Measurements from ENCODE around the gene CYP27A1. TPM values are rescaled to one million over a fixed set of nuclear protein-coding genes. Genes with fewer than 3 reads are reported as not detected.
"Not testable (repeated sequence)": the region's sequence is repeated elsewhere in the genome, so short reads cannot be mapped to it uniquely, and the experiment has no call there.

Gene CYP27A1
- total and polyA plus RNA-seq, 7 experiments from 2014 or later = 0.09 to 10.6 (median 3.0) TPM; not detected in 1

DNA sequence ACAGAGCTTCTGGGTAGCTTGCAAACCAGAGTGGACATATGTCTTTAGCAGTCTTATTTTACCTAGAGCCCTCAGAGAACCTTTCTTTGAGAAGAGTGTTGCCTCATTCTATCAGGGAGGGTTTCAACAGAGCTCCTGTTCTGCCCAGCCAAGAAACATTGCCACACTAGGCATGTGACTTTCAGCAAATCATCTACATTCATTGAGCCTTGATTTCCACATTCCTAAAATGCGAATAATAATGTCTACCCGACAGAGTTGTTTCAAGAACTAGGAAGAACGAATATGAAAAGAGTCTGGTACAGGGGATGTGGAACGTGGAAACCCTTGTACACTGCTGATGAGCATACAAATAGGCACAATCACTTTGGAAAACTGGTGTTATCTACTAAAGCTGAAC is 57.5 kb downstream of the CYP27A1 start:
- H3K4me3 ChIP-seq (ENCODE audit: low read length) = no peak overlapping the region
- CTCF ChIA-PET = no interaction called here
- POLR2A ChIA-PET = interaction anchor here (0.6 kb wide), 1 partner anchor 186 kb away, joined by 3 read pairs; no protein-coding TSS in a partner anchor
- Mint-ChIP-seq H3K27ac (no peak overlapping the region), H3K36me3 (peaks cover 0 to 14% (median 4%) of the 10 kb centered on the region in 5 donors), H3K27me3 (peaks cover 48 to 71% (median 54%) of the 10 kb centered on the region in 5 donors), H3K4me3 (no peak overlapping the region), H3K4me1 (peaks cover 0 to 1% (median 0%) of the 10 kb centered on the region in 7 donors), H3K9me3 (peaks cover 0 to 42% (median 16%) of the 10 kb centered on the region in 11 donors)
- intact Hi-C loops (cut with micrococcal nuclease) = no loop called here
- ATAC-seq (no peak), DNase-seq (no peak)
- no peaks in the 10 kb centered on the region for H3K36me3 ChIP-seq (ENCODE audit: control insufficient read depth in 2 of 3, insufficient read depth in 3 of 3, low read length in 3 of 3)
- H3K27ac ChIP-seq (ENCODE audit: low read depth, low read length) = no peak overlapping the region
- no peaks in the 10 kb centered on the region for H3K4me1 ChIP-seq (ENCODE audit: control insufficient read depth in 2 of 2, insufficient read depth in 2 of 2, low read length in 2 of 2)
- no peaks in the 10 kb centered on the region for H3K27me3 ChIP-seq (ENCODE audit: control insufficient read depth in 2 of 2, insufficient read depth in 2 of 2, low read length in 2 of 2)
- peaks cover 0 to 7% (median 0%) of the 10 kb centered on the region in 3 experiments for H3K9me3 ChIP-seq (ENCODE audit: control insufficient read depth in 2 of 3, low read length in 3 of 3)

DNA sequence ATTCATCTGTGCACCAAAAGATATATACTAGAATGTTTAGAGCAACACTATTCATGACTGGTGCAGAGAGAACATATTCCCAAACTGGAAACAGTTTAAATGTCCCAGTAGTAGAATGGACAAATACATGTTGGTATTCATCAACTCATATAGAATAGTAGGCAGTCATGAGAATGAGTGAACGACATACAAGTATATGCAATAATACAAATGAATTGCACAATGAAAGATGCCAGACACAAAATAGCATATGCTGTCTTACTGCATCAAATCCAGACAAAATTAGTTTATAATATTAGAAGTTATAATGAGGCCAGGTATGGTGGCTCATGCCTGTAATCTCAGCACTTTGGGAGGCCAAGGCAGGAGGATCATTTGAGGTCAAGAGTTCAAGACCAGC is 57.9 kb downstream of the CYP27A1 start:
- intact Hi-C loops (cut with micrococcal nuclease) = loop anchor here in 1 of 2 donors (10.0 kb wide), 1 partner anchor 535 kb away; no protein-coding TSS in a partner anchor
- Mint-ChIP-seq H3K4me3 (no peak overlapping the region), H3K36me3 (peaks cover 0 to 15% (median 4%) of the 10 kb centered on the region in 5 donors), H3K9me3 (peaks cover 0 to 44% (median 16%) of the 10 kb centered on the region in 11 donors), H3K4me1 (peaks cover 0 to 1% (median 0%) of the 10 kb centered on the region in 7 donors), H3K27me3 (peaks cover 47 to 71% (median 55%) of the 10 kb centered on the region in 5 donors), H3K27ac (no peak overlapping the region)
- Histone ChIP-seq H3K4me3 (ENCODE audit: low read length) (no peak overlapping the region), H3K36me3 (ENCODE audit: control insufficient read depth in 2 of 3, insufficient read depth in 3 of 3, low read length in 3 of 3) (no peaks in the 10 kb centered on the region), H3K27ac (ENCODE audit: low read depth, low read length) (no peak overlapping the region), H3K4me1 (ENCODE audit: control insufficient read depth in 2 of 2, insufficient read depth in 2 of 2, low read length in 2 of 2) (no peaks in the 10 kb centered on the region), H3K9me3 (ENCODE audit: control insufficient read depth in 2 of 3, low read length in 3 of 3) (peaks cover 0 to 7% (median 0%) of the 10 kb centered on the region in 3 experiments), H3K27me3 (ENCODE audit: control insufficient read depth in 2 of 2, insufficient read depth in 2 of 2, low read length in 2 of 2) (no peaks in the 10 kb centered on the region)
- ATAC-seq (no peak), DNase-seq (no peak)
- ChIA-PET POLR2A (no interaction called here), CTCF (interaction anchor here (0.6 kb wide), 1 partner anchor 57 kb away, joined by 3 read pairs; no protein-coding TSS in a partner anchor)

DNA sequence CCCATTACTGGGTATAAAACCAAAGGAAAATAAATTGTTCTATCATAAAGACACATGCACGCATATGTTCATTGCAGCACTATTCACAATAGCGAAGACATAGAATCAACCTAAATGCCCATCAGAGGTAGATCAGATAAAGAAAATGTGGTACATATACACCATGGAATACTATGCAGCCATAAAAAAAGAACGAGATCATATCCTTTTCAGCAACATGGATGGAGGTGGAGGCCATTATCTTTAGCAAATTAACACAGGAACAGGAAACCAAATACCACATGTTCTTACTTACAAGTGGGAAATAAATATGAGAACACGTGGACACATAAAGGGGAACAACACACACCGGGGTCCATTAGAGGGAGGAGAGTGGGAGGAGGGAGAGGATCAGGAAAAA is 62.4 kb downstream of the CYP27A1 start:
- CTCF ChIA-PET; H3K4me3 Mint-ChIP-seq; H3K9me3 ChIP-seq (ENCODE audit: control insufficient read depth in 2 of 3, low read length in 3 of 3): not testable (repeated sequence)

DNA sequence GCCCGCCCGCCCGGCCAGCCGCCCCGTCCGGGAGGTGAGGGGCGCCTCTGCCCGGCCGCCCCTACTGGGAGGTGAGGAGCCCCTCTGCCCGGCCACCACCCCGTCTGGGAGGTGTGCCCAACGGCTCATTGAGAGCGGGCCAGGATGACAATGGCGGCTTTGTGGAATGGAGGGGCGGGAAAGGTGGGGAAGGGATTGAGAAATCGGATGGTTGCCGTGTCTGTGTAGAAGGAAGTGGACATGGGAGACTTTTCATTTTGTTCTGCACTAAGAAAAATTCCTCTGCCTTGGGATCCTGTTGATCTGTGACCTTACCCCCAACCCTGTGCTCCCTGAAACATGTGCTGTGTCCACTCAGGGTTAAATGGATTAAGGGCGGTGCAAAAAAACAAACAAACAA is 65.0 kb downstream of the CYP27A1 start:
- H3K9me3 ChIP-seq (ENCODE audit: control insufficient read depth in 2 of 3, low read length in 3 of 3); H3K36me3 Mint-ChIP-seq; H3K27ac Mint-ChIP-seq; H3K4me3 Mint-ChIP-seq; H3K4me1 Mint-ChIP-seq; H3K27ac ChIP-seq (ENCODE audit: low read depth, low read length); H3K4me1 ChIP-seq (ENCODE audit: control insufficient read depth in 2 of 2, insufficient read depth in 2 of 2, low read length in 2 of 2); DNase-seq; ATAC-seq; H3K27me3 ChIP-seq (ENCODE audit: control insufficient read depth in 2 of 2, insufficient read depth in 2 of 2, low read length in 2 of 2); H3K4me3 ChIP-seq (ENCODE audit: low read length); H3K36me3 ChIP-seq (ENCODE audit: control insufficient read depth in 2 of 3, insufficient read depth in 3 of 3, low read length in 3 of 3): not testable (repeated sequence)
- POLR2A ChIA-PET = interaction anchor here (0.7 to 1.2 kb wide), 2 partner anchors 17 to 51 kb away, joined by 7 read pairs; no protein-coding TSS in a partner anchor
- intact Hi-C loops (cut with micrococcal nuclease) = loop anchor here (1.0 to 10.0 kb wide), 12 partner anchors 119 to 660 kb away; partner anchors contain the start of genes BCS1L (in 2 of the 2), TTLL4 (in 2 of the 2), ZNF142 (in 2 of the 2) and AAMP (in 1 of the 2)
- CTCF ChIA-PET = interaction anchor here (0.6 to 1.0 kb wide), 8 partner anchors 17 to 315 kb away, joined by 3 to 6 read pairs (median 3); partner anchors contain the start of genes BCS1L and ZNF142
- Mint-ChIP-seq H3K27me3 (peaks cover 16 to 36% (median 28%) of the 10 kb centered on the region in 5 donors), H3K9me3 (peaks cover 0 to 23% (median 4%) of the 10 kb centered on the region in 11 donors)

More for the DNA sequence above, 62.4 kb downstream of the CYP27A1 start:
- H3K36me3 Mint-ChIP-seq; H3K4me1 ChIP-seq (ENCODE audit: control insufficient read depth in 2 of 2, insufficient read depth in 2 of 2, low read length in 2 of 2); H3K27ac ChIP-seq (ENCODE audit: low read depth, low read length); H3K36me3 ChIP-seq (ENCODE audit: control insufficient read depth in 2 of 3, insufficient read depth in 3 of 3, low read length in 3 of 3); POLR2A ChIA-PET; H3K4me3 ChIP-seq (ENCODE audit: low read length); ATAC-seq; H3K4me1 Mint-ChIP-seq; DNase-seq; H3K27me3 ChIP-seq (ENCODE audit: control insufficient read depth in 2 of 2, insufficient read depth in 2 of 2, low read length in 2 of 2): not testable (repeated sequence)
- Mint-ChIP-seq H3K27me3 (peaks cover 20 to 38% (median 31%) of the 10 kb centered on the region in 5 donors), H3K9me3 (peaks cover 0 to 28% (median 5%) of the 10 kb centered on the region in 11 donors), H3K27ac (peak overlapping the region in 2 of 9 donors; percentile 2 to 9)
- intact Hi-C loops (cut with micrococcal nuclease) = loop anchor here in 1 of 2 donors (10.0 kb wide), 1 partner anchor 540 kb away; no protein-coding TSS in a partner anchor

DNA sequence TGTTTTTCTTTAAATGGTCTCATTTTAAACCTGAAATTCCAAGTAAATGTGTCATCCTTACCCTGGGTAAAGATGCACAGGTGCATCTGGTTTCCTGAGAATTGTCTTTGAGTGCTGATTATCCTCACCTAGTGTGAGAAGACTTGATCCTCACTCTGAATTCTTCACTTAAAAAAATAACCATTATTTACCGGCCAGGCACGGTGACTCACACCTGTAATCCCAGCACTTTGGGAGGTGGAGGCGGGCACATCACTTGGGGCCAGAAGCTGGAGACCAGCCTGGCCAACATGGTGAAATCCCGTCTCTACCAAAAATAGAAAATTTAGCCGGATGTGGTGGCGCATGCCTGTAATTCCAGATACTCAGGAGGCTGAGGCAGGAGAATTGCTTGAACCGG is 67.8 kb downstream of the CYP27A1 start:
- Mint-ChIP-seq H3K27me3 (peaks cover 30 to 41% (median 37%) of the 10 kb centered on the region in 5 donors), H3K9me3 (peaks cover 0 to 8% (median 0%) of the 10 kb centered on the region in 11 donors), H3K36me3 (peaks cover 0 to 4% (median 0%) of the 10 kb centered on the region in 5 donors), H3K27ac (no peak overlapping the region), H3K4me1 (peaks cover 0 to 11% (median 3%) of the 10 kb centered on the region in 7 donors), H3K4me3 (no peak overlapping the region)
- POLR2A ChIA-PET = no interaction called here
- H3K36me3 ChIP-seq (ENCODE audit: control insufficient read depth in 2 of 3, insufficient read depth in 3 of 3, low read length in 3 of 3) = no peaks in the 10 kb centered on the region
- no peak for DNase-seq
- H3K27ac ChIP-seq (ENCODE audit: low read depth, low read length) = no peak overlapping the region
- H3K9me3 ChIP-seq (ENCODE audit: control insufficient read depth in 2 of 3, low read length in 3 of 3) = no peaks in the 10 kb centered on the region
- no peak for ATAC-seq
- peaks cover 0 to 5% of the 10 kb centered on the region in 2 donors for H3K27me3 ChIP-seq (ENCODE audit: control insufficient read depth in 2 of 2, insufficient read depth in 2 of 2, low read length in 2 of 2)
- intact Hi-C loops (cut with micrococcal nuclease) = loop anchor here in 1 of 2 donors (5.0 to 10.0 kb wide), 2 partner anchors 545 to 662 kb away; no protein-coding TSS in a partner anchor
- CTCF ChIA-PET = interaction anchor here (0.7 to 4.7 kb wide), 2 partner anchors 49 to 515 kb away, joined by 3 to 39 read pairs; no protein-coding TSS in a partner anchor
- H3K4me1 ChIP-seq (ENCODE audit: control insufficient read depth in 2 of 2, insufficient read depth in 2 of 2, low read length in 2 of 2) = no peaks in the 10 kb centered on the region
- H3K4me3 ChIP-seq (ENCODE audit: low read length) = no peak overlapping the region

DNA sequence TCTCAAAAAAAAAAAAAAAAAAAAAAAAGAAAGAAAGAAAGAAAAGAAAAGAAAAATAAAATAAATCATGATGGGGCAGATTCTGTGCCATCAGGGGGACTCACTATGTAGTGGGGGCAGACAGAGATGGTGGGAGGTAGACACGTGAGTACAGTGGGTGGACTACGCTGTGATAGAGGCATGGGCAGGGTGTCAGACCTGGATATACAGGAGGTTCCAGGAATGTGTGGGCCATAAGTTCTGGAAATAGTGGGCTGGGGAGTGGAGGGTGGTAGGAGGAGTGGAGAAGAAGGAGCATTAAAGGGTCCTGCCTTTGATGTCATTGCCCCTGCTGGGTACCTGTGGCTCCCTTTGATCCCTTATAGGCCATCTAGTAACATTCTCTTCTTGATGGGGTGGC is 68.8 kb downstream of the CYP27A1 start:
- H3K36me3 Mint-ChIP-seq = peaks cover 0 to 4% (median 0%) of the 10 kb centered on the region in 5 donors
- H3K27me3 Mint-ChIP-seq = peaks cover 39 to 52% (median 46%) of the 10 kb centered on the region in 5 donors
- ChIA-PET POLR2A (no interaction called here), CTCF (interaction anchor here (0.6 to 4.7 kb wide), 4 partner anchors 47 to 887 kb away, joined by 4 to 39 read pairs (median 6); no protein-coding TSS in a partner anchor)
- H3K4me3 ChIP-seq (ENCODE audit: low read length) = no peak overlapping the region
- no peaks in the 10 kb centered on the region for H3K36me3 ChIP-seq (ENCODE audit: control insufficient read depth in 2 of 3, insufficient read depth in 3 of 3, low read length in 3 of 3)
- ATAC-seq = no peak
- peaks cover 0 to 4% (median 0%) of the 10 kb centered on the region in 11 donors for H3K9me3 Mint-ChIP-seq
- no peaks in the 10 kb centered on the region for H3K4me1 ChIP-seq (ENCODE audit: control insufficient read depth in 2 of 2, insufficient read depth in 2 of 2, low read length in 2 of 2)
- no peak overlapping the region for H3K27ac ChIP-seq (ENCODE audit: low read depth, low read length)
- peaks cover 0 to 11% (median 3%) of the 10 kb centered on the region in 7 donors for H3K4me1 Mint-ChIP-seq
- no peaks in the 10 kb centered on the region for H3K9me3 ChIP-seq (ENCODE audit: control insufficient read depth in 2 of 3, low read length in 3 of 3)
- DNase-seq = no peak
- H3K27ac Mint-ChIP-seq = no peak overlapping the region
- peaks cover 5% of the 10 kb centered on the region in 2 donors for H3K27me3 ChIP-seq (ENCODE audit: control insufficient read depth in 2 of 2, insufficient read depth in 2 of 2, low read length in 2 of 2)
- intact Hi-C loops (cut with micrococcal nuclease) = no loop called here
- H3K4me3 Mint-ChIP-seq = no peak overlapping the region

Measured in naive thymus-derived CD4-positive, alpha-beta T cell (primary cell).